B cell (primary cell): Measurements from ENCODE around the gene BCKDK. TPM values are rescaled to one million over a fixed set of nuclear protein-coding genes. Genes with fewer than 3 reads are reported as not detected.
A peak's percentile ranks its signal among the peaks of the same experiment; 100 is the strongest.
"Not testable (repeated sequence)": the region's sequence is repeated elsewhere in the genome, so short reads cannot be mapped to it uniquely, and the experiment has no call there.

Source experiments
- ATAC-seq: fragments of 200-7000 bp; cut with Tn5 transposase; one replicate; pipeline ENCODE4 v1.10.0; 2021; ENCODE audit warnings: low read depth, mild to moderate bottlenecking, moderate number of reproducible peaks, moderate library complexity
- CTCF ChIA-PET: fragments of 350-600 bp; sonication (Branson Sonifier 250); formaldehyde crosslinking; loops from one replicate; lab custom pipeline; 2021; ENCODE audit warnings: antibody characterized with exemption, inconsistent platforms; lab: Charles Lee
- POLR2A ChIA-PET: fragments of 350-600 bp; sonication (Branson Sonifier 250); formaldehyde crosslinking; loops from one replicate; lab custom pipeline; 2021; ENCODE audit warnings: antibody characterized with exemption; lab: Charles Lee
- DNase-seq: peaks from one replicate; pipeline ENCODE4 v3.0.0; 2013
- H2AFZ ChIP-seq: 2 replicates; pipeline ENCODE4 v1.6.1; 2012; ENCODE audit warnings: mild to moderate bottlenecking, low read depth, low read length; ENCODE audit not compliant: insufficient read depth, poor library complexity, severe bottlenecking
- H3K27ac ChIP-seq, 2 donors: 1 replicate in 1 of 2; 2 replicates in 1 of 2; pipeline ENCODE4 v1.5.1; 2012 to 2013; ENCODE audit warnings: low read length in 2 of 2, mild to moderate bottlenecking in 2 of 2, moderate library complexity in 1 of 2
- H3K27me3 ChIP-seq, 4 experiments: fragments of 200-600 bp in 1 of 4; sonication (generic) in 1 of 4; replicated peaks in 1 of 4; 1 replicate in 2 of 4; 2 replicates in 2 of 4; pipeline versions ENCODE4 v1.6.1 to v1.7.0; 2013 to 2016; ENCODE audit warnings: low read length in 3 of 4, mild to moderate bottlenecking in 2 of 4, mixed read lengths in 1 of 4, moderate library complexity in 1 of 4; ENCODE audit not compliant: insufficient read depth in 4 of 4, control insufficient read depth in 3 of 4; ENCODE audit errors: control extremely low read depth in 1 of 4
- H3K36me3 ChIP-seq, 2 experiments: replicated peaks in 1 of 2; 1 replicate in 1 of 2; 2 replicates in 1 of 2; pipeline versions ENCODE4 v1.6.1 to v1.7.1; 2013; ENCODE audit warnings: low read length in 1 of 2; ENCODE audit not compliant: insufficient read depth in 2 of 2, control insufficient read depth in 1 of 2; ENCODE audit errors: control extremely low read depth in 1 of 2, extremely low read depth in 1 of 2
- H3K4me1 ChIP-seq, 2 donors: fragments of 200-600 bp in 1 of 2; sonication (generic) in 1 of 2; 1 replicate in 1 of 2; 2 replicates in 1 of 2; pipeline versions ENCODE4 v1.5.1 to v1.6.1; 2013 to 2017; ENCODE audit warnings: low read length in 2 of 2; ENCODE audit not compliant: control insufficient read depth in 2 of 2, insufficient read depth in 2 of 2
- H3K4me2 ChIP-seq: replicated peaks from 2 replicates; pipeline ENCODE3; 2012; ENCODE audit warnings: mild to moderate bottlenecking, low read depth, low read length; ENCODE audit not compliant: poor library complexity, severe bottlenecking
- H3K4me3 ChIP-seq, 5 experiments: fragments of 200-600 bp in 1 of 5; sonication (generic) in 1 of 5; 1 replicate in 3 of 5; 2 replicates in 2 of 5; pipeline versions ENCODE4 v1.5.1 to v1.7.0; 2011 to 2016; ENCODE audit warnings: low read length in 4 of 5, mild to moderate bottlenecking in 4 of 5, low read depth in 2 of 5, control low read depth in 1 of 5, moderate library complexity in 1 of 5; ENCODE audit not compliant: insufficient read depth in 1 of 5; ENCODE audit errors: control extremely low read depth in 1 of 5, extremely low read depth in 1 of 5
- H3K79me2 ChIP-seq: fragments of 200-600 bp; sonication (generic); one replicate; pipeline ENCODE4 v1.6.0; 2016; ENCODE audit warnings: low read length; ENCODE audit not compliant: control insufficient read depth, insufficient read depth
- H3K9ac ChIP-seq: fragments of 200-600 bp; sonication (generic); 2 replicates; pipeline ENCODE4 v1.6.1; 2017; ENCODE audit warnings: mild to moderate bottlenecking, low read length, moderate library complexity
- H3K9me3 ChIP-seq, 3 donors: one replicate each; pipeline versions ENCODE4 v1.6.1 to v1.7.1; 2013; ENCODE audit warnings: low read length in 2 of 3; ENCODE audit not compliant: control insufficient read depth in 2 of 3, insufficient read depth in 1 of 3; ENCODE audit errors: control extremely low read depth in 1 of 3
- H4K20me1 ChIP-seq: 2 replicates; pipeline ENCODE4 v1.6.0; 2012; ENCODE audit warnings: mild to moderate bottlenecking, low read length; ENCODE audit not compliant: insufficient read depth, control insufficient read depth, poor library complexity, severe bottlenecking
- H3K27ac Mint-ChIP-seq: one replicate; pipeline ENCODE4 v1.8.0; 2021; ENCODE audit warnings: mixed read lengths
- H3K27me3 Mint-ChIP-seq: one replicate; pipeline ENCODE4 v1.8.0; 2021; ENCODE audit warnings: mixed read lengths
- H3K4me1 Mint-ChIP-seq: one replicate; pipeline ENCODE4 v1.8.0; 2021; ENCODE audit warnings: mixed read lengths
- H3K4me3 Mint-ChIP-seq: one replicate; pipeline ENCODE4 v1.8.0; 2021; ENCODE audit warnings: mixed read lengths
- H3K9me3 Mint-ChIP-seq: one replicate; pipeline ENCODE4 v1.8.0; 2022; ENCODE audit warnings: mixed read lengths; ENCODE audit not compliant: insufficient read depth
- EZH2 ChIP-seq: IDR thresholded peaks from 2 replicates; pipeline ENCODE4 v1.6.1; 2012; ENCODE audit warnings: borderline replicate concordance, low read depth, mild to moderate bottlenecking, moderate library complexity, low read length; ENCODE audit not compliant: insufficient read depth, poor library complexity, severe bottlenecking
- WGBS: methylation state at CpG from one replicate; pipeline ENCODE4 v1.1.5; 2013; ENCODE audit warnings: missing lambda C conversion rate; ENCODE audit not compliant: insufficient coverage; 5-methylcytosine and 5-hydroxymethylcytosine counted together
- intact Hi-C: fragments of 100-400 bp; cut with micrococcal nuclease; formaldehyde crosslinking; loops from one replicate; pipeline ENCODE4 v1.10.0; 2022
- polyA plus RNA-seq: library from polyadenylated mRNA; depleted of rRNA; stranded (reverse); fragments of >200 nt; gene quantifications from 2 replicates; pipeline ENCODE4 v1.2.3, GENCODE V29; 2012
- total RNA-seq, 2 donors: library from RNA; stranded (reverse); fragments of 120-200 nt in 1 of 2; gene quantifications; 1 replicate in 1 of 2; 2 replicates in 1 of 2; pipeline versions ENCODE4 v1.2.3 to v1.2.4, GENCODE V29; 2013 to 2022
- TF ChIP-seq, protein P1 (sequence below): fragments of 200-600 bp; IDR thresholded peaks from one replicate; pipeline ENCODE4 v1.8.0; 2022; ENCODE audit warnings: antibody characterized with exemption, mild to moderate bottlenecking

Gene BCKDK
- total and polyA plus RNA-seq, 2 donors (not counting 1 experiment from before 2014, with no cell fraction given) = 24.7 to 27.6 TPM

DNA sequence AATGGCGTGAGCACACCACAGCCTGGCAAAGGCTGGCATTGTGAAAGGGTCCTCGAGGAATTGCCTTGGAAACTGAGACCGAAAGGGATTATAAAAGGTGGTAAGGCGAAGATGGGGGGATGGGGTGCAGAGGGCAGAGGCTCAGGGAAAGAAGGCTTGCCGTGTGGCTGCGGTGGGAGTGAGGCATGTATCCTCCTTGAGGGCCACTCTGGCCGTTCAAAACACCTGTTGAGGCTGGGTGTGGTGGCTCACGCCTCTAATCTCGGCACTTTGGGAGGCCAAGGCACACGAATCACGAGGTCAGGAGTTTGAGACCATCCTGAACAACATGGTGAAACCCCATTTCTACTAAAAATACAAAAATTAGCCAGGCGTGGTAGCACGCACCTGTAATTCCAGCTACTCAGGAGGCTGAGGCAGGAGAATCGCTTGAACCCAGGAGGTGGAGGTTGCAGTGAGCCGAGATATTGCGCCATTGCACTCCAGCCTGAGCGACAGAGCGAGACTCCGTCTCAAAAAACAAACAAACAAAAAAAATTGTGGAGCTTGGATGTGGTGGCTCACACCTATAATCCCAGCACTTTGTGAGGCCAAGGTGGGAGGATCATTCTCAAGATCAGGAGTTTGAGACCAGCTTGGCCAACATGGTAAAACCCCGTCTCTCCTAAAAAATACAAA, 28.8 kb downstream of the BCKDK start:
- H3K27me3 ChIP-seq, H3K4me1 Mint-ChIP-seq, H3K27me3 Mint-ChIP-seq, H3K79me2 ChIP-seq, CTCF ChIA-PET, H3K9ac ChIP-seq, H3K27ac ChIP-seq, H3K9me3 ChIP-seq, H2AFZ ChIP-seq, H3K27ac Mint-ChIP-seq, H3K36me3 ChIP-seq, H3K4me3 ChIP-seq, H3K4me1 ChIP-seq, intact Hi-C loops, H3K4me2 ChIP-seq, DNase-seq, H4K20me1 ChIP-seq, H3K9me3 Mint-ChIP-seq, ATAC-seq, H3K4me3 Mint-ChIP-seq: not testable (repeated sequence)
- WGBS = 94% methylated on average over 14 of the region's 20 CpGs
- POLR2A ChIA-PET = interaction anchor here (1.2 kb wide), 1 partner anchor 10 kb away, joined by 3 read pairs; no protein-coding TSS in a partner anchor

DNA sequence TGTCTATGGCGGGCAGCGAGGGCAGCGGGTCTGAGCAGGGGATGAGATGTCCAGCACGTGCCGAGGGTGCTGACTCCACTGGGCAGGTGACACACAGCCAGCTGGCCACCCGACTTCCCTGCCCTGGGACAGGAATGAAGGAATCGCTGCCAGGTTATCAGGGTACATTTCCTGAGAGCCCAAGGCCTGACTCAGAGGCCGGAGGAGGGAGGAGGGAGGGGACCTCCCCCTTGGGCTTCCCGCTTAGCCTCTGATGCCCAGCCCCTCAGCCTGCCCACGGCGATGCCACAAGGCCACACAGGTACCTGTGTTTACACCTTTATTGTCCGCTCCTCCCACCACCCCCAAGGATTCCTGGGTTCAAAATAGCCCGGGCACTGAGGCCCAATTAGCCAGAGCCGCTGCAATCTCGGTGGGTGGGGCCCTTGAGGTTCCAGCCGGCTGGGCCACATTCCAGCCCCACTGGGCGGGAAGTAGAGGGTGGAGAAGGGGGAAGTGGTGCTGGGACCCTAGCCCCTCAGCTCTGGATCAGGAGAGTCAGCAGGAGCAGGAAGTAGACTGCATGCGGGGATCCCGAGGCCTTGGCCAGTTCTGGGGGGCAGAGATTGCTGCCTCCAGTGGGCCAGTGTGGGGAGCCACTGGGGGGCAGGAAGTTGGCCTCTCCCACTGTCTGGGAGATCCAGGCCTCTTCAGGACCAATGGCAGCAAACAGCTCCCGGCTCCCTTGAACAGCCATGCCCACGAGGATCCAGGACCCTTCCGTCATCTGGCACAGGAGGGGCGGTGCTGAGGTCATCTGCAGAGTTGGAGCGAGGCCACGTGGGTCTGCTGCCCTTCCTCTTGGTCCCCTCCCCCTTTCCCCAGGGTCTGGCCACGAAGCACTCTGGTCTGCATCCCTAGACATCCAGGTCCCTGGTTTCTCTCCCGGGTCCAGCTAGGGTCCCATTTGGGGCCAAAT, 30.7 kb downstream of the BCKDK start:
- Histone ChIP-seq H4K20me1 (no peaks in the 10 kb centered on the region), H3K27ac (no peak overlapping the region), H3K79me2 (no peaks in the 10 kb centered on the region), H3K36me3 (no peaks in the 10 kb centered on the region), H3K4me3 (no peak overlapping the region), H3K9me3 (no peaks in the 10 kb centered on the region), H3K9ac (no peak overlapping the region), H3K27me3 (no peaks in the 10 kb centered on the region), H2AFZ (no peak overlapping the region), H3K4me2 (no peak overlapping the region), H3K4me1 (peaks cover 6 to 13% of the 10 kb centered on the region in 2 donors)
- Mint-ChIP-seq H3K27ac (no peak overlapping the region), H3K4me1 (peaks cover 9% of the 10 kb centered on the region), H3K27me3 (no peaks in the 10 kb centered on the region), H3K9me3 (no peaks in the 10 kb centered on the region), H3K4me3 (no peak overlapping the region)
- TF ChIP-seq EZH2 = no peak
- TF ChIP-seq, protein P1, sequence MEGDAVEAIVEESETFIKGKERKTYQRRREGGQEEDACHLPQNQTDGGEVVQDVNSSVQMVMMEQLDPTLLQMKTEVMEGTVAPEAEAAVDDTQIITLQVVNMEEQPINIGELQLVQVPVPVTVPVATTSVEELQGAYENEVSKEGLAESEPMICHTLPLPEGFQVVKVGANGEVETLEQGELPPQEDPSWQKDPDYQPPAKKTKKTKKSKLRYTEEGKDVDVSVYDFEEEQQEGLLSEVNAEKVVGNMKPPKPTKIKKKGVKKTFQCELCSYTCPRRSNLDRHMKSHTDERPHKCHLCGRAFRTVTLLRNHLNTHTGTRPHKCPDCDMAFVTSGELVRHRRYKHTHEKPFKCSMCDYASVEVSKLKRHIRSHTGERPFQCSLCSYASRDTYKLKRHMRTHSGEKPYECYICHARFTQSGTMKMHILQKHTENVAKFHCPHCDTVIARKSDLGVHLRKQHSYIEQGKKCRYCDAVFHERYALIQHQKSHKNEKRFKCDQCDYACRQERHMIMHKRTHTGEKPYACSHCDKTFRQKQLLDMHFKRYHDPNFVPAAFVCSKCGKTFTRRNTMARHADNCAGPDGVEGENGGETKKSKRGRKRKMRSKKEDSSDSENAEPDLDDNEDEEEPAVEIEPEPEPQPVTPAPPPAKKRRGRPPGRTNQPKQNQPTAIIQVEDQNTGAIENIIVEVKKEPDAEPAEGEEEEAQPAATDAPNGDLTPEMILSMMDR = no peak
- intact Hi-C loops = no loop called here
- 94% methylated on average over 21 of the region's 27 CpGs for WGBS
- ATAC-seq (no peak), DNase-seq (no peak)
- POLR2A ChIA-PET = interaction anchor here (0.8 kb wide), 1 partner anchor 21 kb away, joined by 10 read pairs; no protein-coding TSS in a partner anchor
- CTCF ChIA-PET = interaction anchor here (0.9 kb wide), 1 partner anchor 21 kb away, joined by 4 read pairs; the partner anchor contains the start of gene KAT8

- H4K20me1 ChIP-seq, H3K4me3 ChIP-seq, H3K4me2 ChIP-seq, H3K36me3 ChIP-seq, ATAC-seq, H3K79me2 ChIP-seq, H3K27ac ChIP-seq, H3K9ac ChIP-seq, intact Hi-C loops, DNase-seq, H2AFZ ChIP-seq, H3K9me3 Mint-ChIP-seq, H3K9me3 ChIP-seq, H3K4me1 Mint-ChIP-seq, H3K4me3 Mint-ChIP-seq, H3K27me3 Mint-ChIP-seq, H3K27me3 ChIP-seq: not testable (repeated sequence)
- POLR2A ChIA-PET = interaction anchor here (2.7 kb wide), 1 partner anchor 39 kb away, joined by 44 read pairs; the partner anchor contains the start of gene FUS
- H3K4me1 ChIP-seq = peaks cover 6 to 13% of the 10 kb centered on the region in 2 donors
- 100% methylated on average over 5 of the region's 9 CpGs for WGBS
- peak overlapping the region; percentile 50 for H3K27ac Mint-ChIP-seq
- CTCF ChIA-PET = interaction anchor here (1.8 to 5.9 kb wide), 2 partner anchors 18 to 46 kb away, joined by 11 to 34 read pairs; partner anchors contain the start of gene VKORC1
These were observed 32.9 kb downstream of the BCKDK start for GRCh38 chr16:31141071-31141469.
